Measurements from ENCODE around the gene ADPRS. TPM values are rescaled to one million over a fixed set of nuclear protein-coding genes. Genes with fewer than 3 reads are reported as not detected.

ADPRS gene
- total RNA-seq, 1 experiment from 2014 or later = 27.8 TPM

- H4K5ac ChIP-seq (ENCODE audit: insufficient read length, low read depth, low read length) = no peak overlapping the region
- no peaks in the 10 kb centered on the region for H3K79me1 ChIP-seq (ENCODE audit: insufficient read depth, low read depth, low read length, poor library complexity, severe bottlenecking)
- H2BK15ac ChIP-seq (ENCODE audit: low read depth, low read length) = no peak overlapping the region
- H3K27me3 Mint-ChIP-seq (ENCODE audit: low read depth) = peaks cover 31% of the 10 kb centered on the region
- H2AK5ac ChIP-seq (ENCODE audit: insufficient read length, low read length) = no peak overlapping the region
- H3K4me1 Mint-ChIP-seq = peaks cover 12 to 15% of the 10 kb centered on the region in 2 experiments
- H3K23ac ChIP-seq (ENCODE audit: insufficient read length, low read depth, low read length) = no peak overlapping the region
- no peak overlapping the region for H3K4ac ChIP-seq (ENCODE audit: low read depth, low read length)
- H3K4me1 ChIP-seq (ENCODE audit: insufficient read depth, low read length) = peaks cover 2% of the 10 kb centered on the region; the same call in 1 of the 2 replicates
- no peak overlapping the region for H2BK20ac ChIP-seq (ENCODE audit: low read depth, low read length, poor library complexity, severe bottlenecking)
- no peak overlapping the region for H3T11ph ChIP-seq (ENCODE audit: low read length)
- no peaks in the 10 kb centered on the region; a peak in 1 of 5 replicates for H3K9me3 Mint-ChIP-seq
- H3K27me3 ChIP-seq (ENCODE audit: insufficient read depth, low read length) = peaks cover 16% of the 10 kb centered on the region; the same call in 1 of the 2 replicates
- TF ChIP-seq, protein P1, sequence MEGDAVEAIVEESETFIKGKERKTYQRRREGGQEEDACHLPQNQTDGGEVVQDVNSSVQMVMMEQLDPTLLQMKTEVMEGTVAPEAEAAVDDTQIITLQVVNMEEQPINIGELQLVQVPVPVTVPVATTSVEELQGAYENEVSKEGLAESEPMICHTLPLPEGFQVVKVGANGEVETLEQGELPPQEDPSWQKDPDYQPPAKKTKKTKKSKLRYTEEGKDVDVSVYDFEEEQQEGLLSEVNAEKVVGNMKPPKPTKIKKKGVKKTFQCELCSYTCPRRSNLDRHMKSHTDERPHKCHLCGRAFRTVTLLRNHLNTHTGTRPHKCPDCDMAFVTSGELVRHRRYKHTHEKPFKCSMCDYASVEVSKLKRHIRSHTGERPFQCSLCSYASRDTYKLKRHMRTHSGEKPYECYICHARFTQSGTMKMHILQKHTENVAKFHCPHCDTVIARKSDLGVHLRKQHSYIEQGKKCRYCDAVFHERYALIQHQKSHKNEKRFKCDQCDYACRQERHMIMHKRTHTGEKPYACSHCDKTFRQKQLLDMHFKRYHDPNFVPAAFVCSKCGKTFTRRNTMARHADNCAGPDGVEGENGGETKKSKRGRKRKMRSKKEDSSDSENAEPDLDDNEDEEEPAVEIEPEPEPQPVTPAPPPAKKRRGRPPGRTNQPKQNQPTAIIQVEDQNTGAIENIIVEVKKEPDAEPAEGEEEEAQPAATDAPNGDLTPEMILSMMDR (conservative IDR thresholded peaks at IDR 0.05) = no peak
- no peak overlapping the region for H2AFZ ChIP-seq (ENCODE audit: low read length)
- no peak overlapping the region for H3K56ac ChIP-seq (ENCODE audit: insufficient read length, low read depth, low read length)
- H3K23me2 ChIP-seq (ENCODE audit: insufficient read length, low read depth, low read length, poor library complexity, severe bottlenecking) = peaks cover 2% of the 10 kb centered on the region
- no peak overlapping the region; a peak in 1 of 7 replicates for H3K27ac Mint-ChIP-seq
- H3K18ac ChIP-seq (ENCODE audit: insufficient read length, low read depth, low read length) = no peak overlapping the region
- no peak overlapping the region for H2BK12ac ChIP-seq (ENCODE audit: insufficient read length, low read depth, low read length)
- H3K9ac ChIP-seq (ENCODE audit: extremely low read depth, insufficient read length, low read length) = no peak overlapping the region
- no peaks in the 10 kb centered on the region for H3K36me3 Mint-ChIP-seq (ENCODE audit: insufficient read depth in 1 of 3, low read depth in 3 of 3)
- no peak overlapping the region for H3K27ac ChIP-seq (ENCODE audit: insufficient read length, low read depth, low read length)
- H4K8ac ChIP-seq (replicated peaks; ENCODE audit: insufficient read length, low read depth, low read length) = no peak overlapping the region
- no peaks in the 10 kb centered on the region for H3K9me3 ChIP-seq (ENCODE audit: control insufficient read depth, low read depth, low read length)
- H2BK5ac ChIP-seq (ENCODE audit: insufficient read length, low read length) = no peak overlapping the region
- H3K4me3 Mint-ChIP-seq = no peak overlapping the region
- no peak for DNase-seq
- no peak overlapping the region for H3K4me2 ChIP-seq (ENCODE audit: insufficient read depth, insufficient read length, low read length)
- no peaks in the 10 kb centered on the region for H3K79me2 ChIP-seq (ENCODE audit: insufficient read depth, low read length)
- no CpG with 5 or more reads among the region's 11 CpGs for WGBS (ENCODE audit: extremely low coverage, insufficient read length, low lambda C conversion rate)
- no peak overlapping the region for H3K14ac ChIP-seq (ENCODE audit: insufficient read depth, low read length)
- H4K20me1 ChIP-seq (ENCODE audit: control insufficient read depth, insufficient read depth, insufficient read length) = no peaks in the 10 kb centered on the region
- no peak overlapping the region for H2BK120ac ChIP-seq (ENCODE audit: low read depth, low read length, poor library complexity, severe bottlenecking)
- no peak overlapping the region for H4K91ac ChIP-seq (ENCODE audit: insufficient read length, low read depth, low read length)
Measured at GRCh38 chr1:36128126-36128904, 39.6 kb downstream of the ADPRS start.
